ENCODE results near the gene NDUFS8.

NDUFS8 gene

GRCh38 chr11:68052137-68052873 is 21.8 kb downstream of the NDUFS8 start:
- no peak for DNase-seq

GRCh38 chr11:68053117-68053516 is 22.6 kb downstream of the NDUFS8 start:
- no peak for DNase-seq

GRCh38 chr11:68053981-68054812 is 23.7 kb downstream of the NDUFS8 start:
- no peak for DNase-seq

- no peak for DNase-seq
Observed at GRCh38 chr11:68056317-68057285, 26.1 kb downstream of the NDUFS8 start.

GRCh38 chr11:68057807-68058206 is 27.3 kb downstream of the NDUFS8 start:
- DNase-seq, result no peak

- DNase-seq, result no peak
Observed at GRCh38 chr11:68061508-68061907, 31.0 kb downstream of the NDUFS8 start.

GRCh38 chr11:68064926-68065325 is 34.4 kb downstream of the NDUFS8 start:
- no peak for DNase-seq

GRCh38 chr11:68065841-68066240 is 35.4 kb downstream of the NDUFS8 start:
- DNase-seq, result no peak

GRCh38 chr11:68066742-68067141 is 36.3 kb downstream of the NDUFS8 start:
- no peak for DNase-seq

GRCh38 chr11:68067991-68068390 is 37.5 kb downstream of the NDUFS8 start:
- no peak for DNase-seq

GRCh38 chr11:68071281-68072048 is 41.0 kb downstream of the NDUFS8 start:
- no peak for DNase-seq

GRCh38 chr11:68074584-68075352 is 44.3 kb downstream of the NDUFS8 start:
- DNase-seq, result no peak

GRCh38 chr11:68076371-68077042 is 46.0 kb downstream of the NDUFS8 start:
- DNase-seq, result no peak

- no peak for DNase-seq
Observed at GRCh38 chr11:68077617-68078582, 47.4 kb downstream of the NDUFS8 start.

- DNase-seq, result no peak
Observed at GRCh38 chr11:68080860-68081259, 50.4 kb downstream of the NDUFS8 start.

- DNase-seq, result no peak
Observed at GRCh38 chr11:68081691-68082090, 51.2 kb downstream of the NDUFS8 start.

- no peak for DNase-seq
Observed at GRCh38 chr11:68082481-68082880, 52.0 kb downstream of the NDUFS8 start.

- no peak for DNase-seq
Observed at GRCh38 chr11:68083517-68083916, 53.0 kb downstream of the NDUFS8 start.
